Stimulated activated CD4-positive, alpha-beta T cell treated with anti-CD3 and anti-CD28 coated beads, Interleukin-4, amount 100 ng/mL, for 4 hours (primary cell): Measurements from ENCODE around the gene FGF12.

Source experiments
- DNase-seq, 2 experiments: peaks; one replicate each; pipeline ENCODE4 v3.0.0-alpha.2; 2020

FGF12 gene

DNA sequence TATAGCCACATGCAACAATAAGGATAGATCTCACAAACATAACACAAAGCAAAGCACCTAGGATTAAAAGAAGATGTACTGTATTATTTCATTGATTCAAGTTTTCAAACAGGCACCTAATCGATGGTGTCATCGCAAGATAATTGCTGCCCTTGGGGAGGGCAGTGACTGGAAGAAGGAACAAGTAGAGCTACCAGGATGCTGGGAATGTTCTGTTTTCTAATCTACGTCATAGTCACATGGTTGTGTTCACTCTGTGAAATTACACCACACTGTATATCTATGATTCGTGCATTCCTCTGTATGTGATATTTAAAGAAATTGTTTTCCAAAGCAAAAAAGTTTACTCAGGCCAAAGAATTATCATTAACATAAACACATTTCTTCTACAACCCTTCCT, 236.6 kb downstream of the FGF12 start:
- no peak for DNase-seq

DNA sequence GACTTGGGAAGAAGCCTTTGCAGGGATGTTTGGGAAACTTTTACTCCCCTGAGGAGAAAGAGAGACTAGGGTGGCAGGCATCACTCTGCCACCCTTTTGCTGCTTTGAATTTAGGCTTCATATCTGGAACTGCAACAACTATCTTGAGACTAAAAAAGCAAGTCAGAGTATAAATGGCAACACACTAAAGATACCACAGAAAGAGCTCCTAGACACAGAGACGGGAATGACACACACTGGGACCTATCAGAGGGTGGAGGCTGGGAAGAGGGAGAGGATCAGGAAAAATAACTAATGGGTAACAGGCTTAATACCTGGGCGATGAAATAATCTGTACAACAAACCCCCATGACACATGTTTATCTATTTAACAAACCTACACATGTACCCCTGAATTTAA, 237.8 kb downstream of the FGF12 start:
- no peak for DNase-seq

DNA sequence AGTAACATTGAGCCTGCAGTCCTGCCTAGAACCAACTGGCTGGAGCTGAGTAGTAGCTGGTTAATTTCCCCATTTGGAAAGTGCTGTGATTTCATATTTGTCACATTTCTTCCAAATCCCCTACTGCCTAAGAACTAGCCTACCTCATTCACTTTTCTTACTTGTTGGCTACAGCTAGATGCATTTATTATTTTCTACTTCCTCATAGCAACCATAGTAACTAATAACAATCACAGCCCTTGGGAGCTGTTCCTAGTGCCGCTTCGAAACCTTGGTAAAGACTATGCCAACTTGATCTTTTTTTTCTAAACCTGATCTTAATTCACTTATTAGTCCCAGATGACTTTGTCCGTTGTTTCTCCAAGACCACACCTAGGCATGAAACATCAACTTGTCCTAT, 240.3 kb downstream of the FGF12 start:
- no peak for DNase-seq

DNA sequence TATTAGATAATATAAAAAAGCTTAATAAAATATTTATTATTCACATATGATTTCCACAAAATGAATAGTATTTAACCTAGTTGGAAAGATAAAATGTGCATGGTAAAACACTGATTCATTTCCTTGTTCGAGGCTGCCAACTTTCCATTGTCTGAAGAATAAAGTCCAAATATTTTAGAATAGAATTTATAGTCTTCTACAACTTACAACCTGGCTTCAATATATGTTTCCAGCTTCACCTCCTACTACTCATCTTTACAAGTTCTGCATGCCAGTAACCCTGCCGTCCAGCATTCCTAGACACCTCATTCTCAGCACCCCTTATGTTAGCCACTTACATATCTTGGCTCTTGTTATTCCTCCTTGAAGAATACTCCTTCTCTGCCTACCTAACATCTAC, 244.5 kb downstream of the FGF12 start:
- no peak for DNase-seq

DNA sequence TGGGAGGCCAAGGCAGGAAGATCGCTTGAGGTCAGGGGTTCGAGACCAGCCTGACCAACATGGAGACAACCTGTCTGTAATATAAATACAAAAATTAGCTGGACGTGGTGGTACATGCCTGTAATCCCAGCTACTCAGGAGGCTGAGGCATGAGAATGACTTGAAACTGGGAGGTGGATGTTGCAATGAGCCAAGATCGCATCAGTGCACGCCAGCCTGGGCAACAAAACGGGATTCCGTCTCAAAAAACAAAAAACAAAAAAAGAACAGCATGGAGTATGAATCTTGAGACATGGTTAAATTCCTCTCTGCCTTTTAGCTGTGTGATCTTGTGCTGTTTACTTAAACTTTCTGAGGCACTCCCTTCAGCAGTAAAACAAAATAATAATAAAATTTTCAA, 244.9 kb downstream of the FGF12 start:
- no peak for DNase-seq

GRCh38 chr3:192481638-192482037, 245.7 kb downstream of the FGF12 start:
- DNase-seq, result no peak

DNA sequence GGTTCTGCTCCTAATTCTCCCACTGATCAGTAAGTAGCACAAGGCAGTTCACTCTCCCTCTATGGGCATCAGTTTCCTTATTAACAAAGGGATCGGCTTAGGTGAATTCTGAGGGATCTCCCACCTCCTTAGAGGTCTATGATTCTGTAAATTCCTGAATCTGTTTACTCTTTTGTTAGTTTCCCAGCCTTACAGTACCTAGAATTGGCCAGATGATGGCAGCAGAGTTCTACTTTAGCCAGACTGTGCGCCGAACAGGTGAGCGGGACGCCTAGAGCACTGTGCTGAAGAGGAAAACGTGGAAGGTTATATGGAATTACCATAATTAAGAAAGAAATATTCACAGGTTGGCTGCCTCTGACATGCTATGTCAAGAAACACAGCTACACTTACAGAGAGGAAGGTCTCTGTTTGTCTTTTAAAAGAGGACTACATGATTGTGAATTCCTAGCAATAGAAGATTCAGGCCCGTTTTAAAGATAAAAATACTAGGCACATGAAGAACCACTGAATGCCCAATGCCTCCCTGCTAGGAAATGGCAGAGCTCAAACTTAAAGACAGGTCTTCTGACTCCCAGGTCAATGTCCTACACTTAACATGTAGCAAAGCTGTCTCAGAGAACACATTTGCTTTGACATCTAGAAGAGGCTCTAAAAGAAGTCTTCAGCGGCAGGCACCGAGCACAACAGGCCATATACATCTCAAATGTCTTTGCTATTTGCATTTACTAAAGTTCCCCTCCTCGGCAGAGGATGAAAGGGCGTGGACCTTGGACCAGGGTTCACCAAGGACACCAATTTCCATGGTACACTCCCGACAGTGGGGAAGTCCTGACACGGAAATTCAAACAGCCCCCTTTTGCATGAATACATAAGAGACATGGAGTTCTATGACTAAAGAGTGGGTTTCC, 259.9 kb downstream of the FGF12 start:
- DNase-seq, result peak; percentile 16 to 34

DNA sequence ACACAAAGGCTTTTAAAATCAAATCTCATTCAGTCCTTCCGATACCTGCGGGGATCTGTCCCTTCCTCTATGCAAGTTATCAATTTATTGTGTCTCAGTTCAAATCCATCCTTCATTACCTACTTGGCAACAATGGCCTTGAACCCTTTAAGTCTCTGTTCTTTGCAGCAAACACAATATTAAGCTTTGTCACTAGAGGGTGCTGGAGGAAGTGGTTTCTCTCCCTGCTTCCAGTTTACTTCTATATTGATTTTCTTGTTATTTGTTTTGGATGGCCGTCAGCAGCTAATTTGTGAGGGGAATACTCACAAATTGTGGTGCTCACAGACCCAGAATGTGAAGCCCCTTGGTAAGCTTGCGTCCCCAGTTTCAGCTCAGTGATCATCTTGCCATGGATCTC, 278.3 kb downstream of the FGF12 start:
- DNase-seq, result no peak

GRCh38 chr3:192445770-192446644, 281.3 kb downstream of the FGF12 start:
- no peak for DNase-seq

DNA sequence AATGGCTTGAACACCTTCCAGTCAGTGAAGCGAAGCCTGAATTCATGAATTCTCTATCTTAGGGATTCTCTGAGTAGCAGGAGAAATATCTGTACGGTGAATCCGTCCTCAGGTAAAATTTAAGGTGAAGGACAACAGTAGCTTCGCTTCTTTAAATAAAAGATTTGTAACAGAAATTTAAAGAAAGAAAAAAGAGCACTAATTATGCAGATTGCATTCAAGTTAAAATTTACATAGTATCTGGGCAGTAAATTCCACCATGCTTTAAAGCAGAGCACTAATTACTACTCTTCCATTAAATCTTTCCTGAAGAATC, 282.6 kb downstream of the FGF12 start:
- DNase-seq, result no peak

DNA sequence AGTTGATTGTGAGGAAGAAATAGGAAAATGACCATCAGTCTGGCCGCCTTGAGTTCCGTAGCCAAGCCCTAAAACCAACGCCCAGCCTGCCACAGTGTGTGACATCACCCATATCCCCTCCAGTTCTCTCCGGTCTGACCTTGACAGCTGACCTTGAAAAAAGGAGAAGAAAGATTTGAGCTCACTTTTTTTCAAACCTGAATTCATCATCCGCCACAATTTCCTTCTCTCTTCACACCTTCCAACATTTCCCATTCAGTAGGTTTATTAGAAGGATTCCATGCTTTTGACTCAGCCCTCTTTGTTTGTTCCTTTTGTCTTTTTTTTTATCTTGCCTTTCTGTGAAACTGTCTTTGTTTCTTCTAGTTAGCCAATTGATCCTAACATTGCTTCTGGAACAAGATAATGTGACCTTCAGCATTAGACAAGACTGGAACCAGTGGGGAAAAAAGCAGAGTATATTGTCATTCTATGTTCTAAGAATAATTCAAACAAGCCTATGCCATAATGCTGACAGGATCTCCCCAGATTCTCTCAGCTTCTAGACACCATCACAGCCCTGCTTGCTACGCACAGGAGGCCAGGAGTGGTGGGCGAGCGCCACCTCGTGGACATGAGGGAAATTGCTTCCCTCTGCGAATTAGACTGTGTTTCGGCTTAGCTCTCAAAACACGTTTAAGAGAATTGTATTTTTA, 283.1 kb downstream of the FGF12 start:
- DNase-seq, result peak in 1 of 2 experiments; percentile 36

DNA sequence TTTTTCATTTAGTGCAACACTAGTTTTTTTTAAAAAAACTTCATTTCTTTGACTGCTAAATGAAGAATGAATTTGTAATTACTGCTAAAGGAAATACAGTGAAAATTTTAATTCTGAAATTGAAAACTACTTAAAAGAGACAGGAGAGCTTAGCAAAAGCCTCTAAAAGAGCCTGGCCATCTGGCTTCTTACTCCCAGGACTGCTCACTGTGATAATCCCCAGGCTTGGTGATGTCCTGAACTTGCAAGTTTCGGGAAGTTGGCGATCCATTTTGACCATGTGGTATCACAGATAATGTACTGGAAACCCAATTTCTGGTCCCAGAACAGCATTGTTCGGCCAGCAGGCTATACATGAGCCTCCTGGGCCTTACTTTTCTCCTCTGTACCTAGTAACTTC, 292.1 kb downstream of the FGF12 start:
- no peak for DNase-seq

DNA sequence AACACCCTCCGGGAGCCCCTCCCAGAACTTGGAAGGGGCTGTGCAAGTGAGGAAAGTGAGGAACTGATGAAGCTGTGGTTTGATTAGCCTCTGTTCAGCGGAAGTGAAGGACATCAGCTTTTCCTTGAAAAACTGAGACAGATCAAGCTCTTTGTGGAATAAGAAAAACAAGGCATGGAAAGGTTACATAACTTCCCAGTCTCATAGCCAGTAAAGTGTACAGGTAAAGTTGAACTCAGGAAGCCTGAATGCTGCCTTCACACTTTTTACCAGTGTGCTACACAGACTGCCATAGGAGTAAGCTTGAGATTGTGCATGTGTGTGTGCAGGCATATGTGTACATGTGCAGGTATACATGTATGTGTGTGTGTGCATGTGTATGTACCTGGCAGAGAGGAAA, 293.2 kb downstream of the FGF12 start:
- no peak for DNase-seq

GRCh38 chr3:192433704-192434103, 293.6 kb downstream of the FGF12 start:
- DNase-seq, result no peak

DNA sequence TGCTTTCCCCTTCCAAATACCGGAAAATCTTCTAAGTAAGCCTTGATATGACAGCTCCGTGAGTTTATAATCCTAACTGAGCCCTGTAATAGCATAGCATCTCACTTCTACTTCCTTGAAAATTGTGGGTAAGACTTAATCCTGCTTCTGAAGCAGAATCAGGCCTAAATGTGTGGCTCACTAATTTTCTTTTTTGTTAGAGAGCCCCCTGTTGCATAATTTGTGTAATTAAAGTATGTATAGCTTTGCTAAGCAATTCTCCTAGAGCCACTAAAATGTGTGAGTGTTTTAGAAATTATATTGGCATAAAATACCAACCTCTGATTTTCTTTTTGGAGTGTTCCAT, 304.4 kb downstream of the FGF12 start:
- no peak for DNase-seq

GRCh38 chr3:192422321-192422996, 304.9 kb downstream of the FGF12 start:
- DNase-seq, result no peak

GRCh38 chr3:192419312-192419711, 308.0 kb downstream of the FGF12 start:
- no peak for DNase-seq

DNA sequence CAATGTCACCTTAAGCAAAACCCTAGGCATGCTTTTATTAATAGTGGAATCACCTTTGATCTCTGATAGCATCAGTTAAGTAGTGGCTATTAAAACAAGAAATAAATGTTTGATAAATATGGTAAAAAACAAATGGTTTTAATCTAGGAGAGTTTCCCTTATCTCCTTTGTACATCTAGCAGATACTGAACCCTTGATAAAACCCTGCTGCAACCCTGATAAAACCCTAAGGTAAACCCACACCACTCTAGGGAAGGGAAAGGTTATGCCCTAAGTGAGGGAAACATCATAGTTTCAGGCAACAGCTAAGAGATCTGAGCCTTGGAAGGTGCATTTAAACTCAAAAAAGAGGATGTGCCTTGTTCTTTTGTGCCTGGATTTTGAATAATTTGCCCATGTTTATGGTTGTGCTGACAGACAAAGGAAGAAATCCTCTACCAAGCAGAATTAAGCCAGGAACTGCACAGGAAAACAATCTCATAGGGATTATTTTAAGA, 309.7 kb downstream of the FGF12 start:
- DNase-seq, result no peak

- DNase-seq, result no peak
Measured at GRCh38 chr3:192417017-192417416, 310.3 kb downstream of the FGF12 start.

DNA sequence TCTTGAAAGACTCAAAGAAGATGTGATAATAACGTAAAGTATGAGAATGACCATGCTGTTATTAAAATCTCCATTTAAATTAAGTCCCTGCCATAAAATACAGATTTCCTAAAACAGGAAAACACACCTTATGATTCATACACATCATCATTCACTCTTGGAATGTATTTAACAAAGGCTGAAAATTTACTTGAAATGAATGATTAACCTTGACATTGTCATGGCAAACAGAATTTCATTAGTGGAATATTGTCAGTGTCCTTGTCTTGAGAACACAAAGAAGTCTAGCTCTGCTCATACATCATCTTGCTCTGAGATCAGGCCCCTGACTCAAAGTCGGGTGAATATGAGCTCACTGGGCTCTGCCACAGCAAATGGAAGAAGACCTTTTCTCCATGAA, 313.9 kb downstream of the FGF12 start:
- no peak for DNase-seq

- no peak for DNase-seq
Measured at GRCh38 chr3:192410684-192410960, 316.7 kb downstream of the FGF12 start.

- DNase-seq, result no peak
Measured at GRCh38 chr3:192409838-192410683, 317.3 kb downstream of the FGF12 start.
